HepG2 (cell line): ENCODE results near the gene RIPK3. TPM values are rescaled to one million over a fixed set of nuclear protein-coding genes. Genes with fewer than 3 reads are reported as not detected.

Source experiments
- GATA4 ChIP-seq: sonication (generic); IDR thresholded peaks from 2 replicates; pipeline ENCODE4 v1.6.1; 2016; ENCODE audit warnings: antibody characterized with exemption, low read depth, borderline replicate concordance
- HOXA3 ChIP-seq: sonication (generic); formaldehyde crosslinking; IDR thresholded peaks from 2 replicates; pipeline ENCODE4 v1.5.0; 2020; ENCODE audit warnings: missing genetic modification reagents
- IRX3 ChIP-seq: sonication (generic); formaldehyde crosslinking; IDR thresholded peaks from 2 replicates; pipeline ENCODE4 v1.8.1; 2023; ENCODE audit warnings: mild to moderate bottlenecking, low read depth, missing genetic modification reagents, borderline replicate concordance
- MAFF ChIP-seq: IDR thresholded peaks from 2 replicates; pipeline ENCODE4 v1.6.1; 2011; ENCODE audit warnings: low read depth, low read length, improper control_type of control experiment
- MBNL3 ChIP-seq: fragments of 250-450 bp; sonication (Bioruptor Pico); conservative IDR thresholded peaks from 2 replicates; pipeline ENCODE4 v1.8.0; 2022; ENCODE audit warnings: mild to moderate bottlenecking, inconsistent platforms
- POLR2AphosphoS5 ChIP-seq: IDR thresholded peaks from 2 replicates; pipeline ENCODE4 v1.6.1; 2012; ENCODE audit warnings: low read depth, low read length
- SRSF1 ChIP-seq: fragments of 200-400 bp; formaldehyde crosslinking; optimal IDR thresholded peaks from 2 replicates; pipeline ENCODE3; 2017; ENCODE audit warnings: mild to moderate bottlenecking, low read depth, low read length, moderate library complexity
- YEATS4 ChIP-seq: sonication (generic); formaldehyde crosslinking; IDR thresholded peaks from 2 replicates; pipeline ENCODE4 v1.4.0; 2020; ENCODE audit warnings: missing genetic modification reagents, borderline replicate concordance
- YY1 ChIP-seq: IDR thresholded peaks from 2 replicates; pipeline ENCODE4 v1.6.1; 2011; ENCODE audit warnings: low read length, low read depth, moderate library complexity, mild to moderate bottlenecking; ENCODE audit not compliant: insufficient read depth, insufficient replicate concordance
- ZNF687 ChIP-seq: sonication (generic); formaldehyde crosslinking; IDR thresholded peaks from 2 replicates; pipeline ENCODE4 v1.5.1; 2020; ENCODE audit warnings: mild to moderate bottlenecking, missing genetic modification reagents, moderate library complexity
- polyA plus RNA-seq, 8 experiments: library from polyadenylated mRNA; depleted of rRNA in 3 of 8; stranded (reverse) in 7 of 8; unstranded in 1 of 8; fragments of >200 nt; fragmentation: Illumina TruSeq in 4 of 8; extraction: Trizol in 4 of 8; gene quantifications; 2 replicates each; pipeline versions ENCODE4 v1.2.1 to v1.2.3, GENCODE V29; 2011 to 2016; ENCODE audit warnings: low read depth in 4 of 8, missing spikeins in 1 of 8, mixed read lengths in 1 of 8; ENCODE audit not compliant: insufficient read depth in 1 of 8
- total RNA-seq, 5 experiments: library from RNA; depleted of rRNA; stranded (reverse); fragments of >200 nt; fragmentation: Illumina TruSeq; extraction: Trizol; gene quantifications; 2 replicates each; pipeline ENCODE4 v1.2.3, GENCODE V29; 2016; ENCODE audit warnings: low read depth in 1 of 5
- TF ChIP-seq, protein P1 (sequence below): sonication (generic); formaldehyde crosslinking; IDR thresholded peaks from 2 replicates; pipeline ENCODE4 v1.5.1; 2020; ENCODE audit warnings: mild to moderate bottlenecking, moderate library complexity, missing genetic modification reagents
- TF ChIP-seq, protein P2 (sequence below): sonication (generic); formaldehyde crosslinking; IDR thresholded peaks from 2 replicates; pipeline ENCODE4 v1.4.0; 2020; ENCODE audit warnings: missing genetic modification reagents, borderline replicate concordance
- TF ChIP-seq, protein P3 (sequence below): sonication (generic); formaldehyde crosslinking; IDR thresholded peaks from 2 replicates; pipeline ENCODE4 v1.4.0; 2020; ENCODE audit warnings: missing genetic modification reagents
- TF ChIP-seq, protein P4 (sequence below): sonication (generic); formaldehyde crosslinking; IDR thresholded peaks from 2 replicates; pipeline ENCODE4 v1.4.0; 2020; ENCODE audit warnings: missing genetic modification reagents

Gene RIPK3
- total and polyA plus RNA-seq, 2 of the 13 experiments (the other 11 are each of a cell fraction or from before 2014, with no cell fraction given): not detected

GRCh38 chr14:24366721-24367513 lies 27.1 kb upstream of the RIPK3 start (continued):
- TF ChIP-seq YY1 (peak; percentile 65), SRSF1 (no peak), IRX3 (no peak), HOXA3 (CRISPR knock-in tag) (peak; percentile 16), MAFF (no peak), YEATS4 (peak; percentile 64), POLR2AphosphoS5 (no peak), MBNL3 (CRISPR knock-in tag) (no peak), GATA4 (no peak), ZNF687 (peak; percentile 55)
- TF ChIP-seq, protein P1, sequence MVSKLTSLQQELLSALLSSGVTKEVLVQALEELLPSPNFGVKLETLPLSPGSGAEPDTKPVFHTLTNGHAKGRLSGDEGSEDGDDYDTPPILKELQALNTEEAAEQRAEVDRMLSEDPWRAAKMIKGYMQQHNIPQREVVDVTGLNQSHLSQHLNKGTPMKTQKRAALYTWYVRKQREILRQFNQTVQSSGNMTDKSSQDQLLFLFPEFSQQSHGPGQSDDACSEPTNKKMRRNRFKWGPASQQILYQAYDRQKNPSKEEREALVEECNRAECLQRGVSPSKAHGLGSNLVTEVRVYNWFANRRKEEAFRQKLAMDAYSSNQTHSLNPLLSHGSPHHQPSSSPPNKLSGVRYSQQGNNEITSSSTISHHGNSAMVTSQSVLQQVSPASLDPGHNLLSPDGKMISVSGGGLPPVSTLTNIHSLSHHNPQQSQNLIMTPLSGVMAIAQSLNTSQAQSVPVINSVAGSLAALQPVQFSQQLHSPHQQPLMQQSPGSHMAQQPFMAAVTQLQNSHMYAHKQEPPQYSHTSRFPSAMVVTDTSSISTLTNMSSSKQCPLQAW (CRISPR knock-in tag): peak; percentile 83
- TF ChIP-seq, protein P2, sequence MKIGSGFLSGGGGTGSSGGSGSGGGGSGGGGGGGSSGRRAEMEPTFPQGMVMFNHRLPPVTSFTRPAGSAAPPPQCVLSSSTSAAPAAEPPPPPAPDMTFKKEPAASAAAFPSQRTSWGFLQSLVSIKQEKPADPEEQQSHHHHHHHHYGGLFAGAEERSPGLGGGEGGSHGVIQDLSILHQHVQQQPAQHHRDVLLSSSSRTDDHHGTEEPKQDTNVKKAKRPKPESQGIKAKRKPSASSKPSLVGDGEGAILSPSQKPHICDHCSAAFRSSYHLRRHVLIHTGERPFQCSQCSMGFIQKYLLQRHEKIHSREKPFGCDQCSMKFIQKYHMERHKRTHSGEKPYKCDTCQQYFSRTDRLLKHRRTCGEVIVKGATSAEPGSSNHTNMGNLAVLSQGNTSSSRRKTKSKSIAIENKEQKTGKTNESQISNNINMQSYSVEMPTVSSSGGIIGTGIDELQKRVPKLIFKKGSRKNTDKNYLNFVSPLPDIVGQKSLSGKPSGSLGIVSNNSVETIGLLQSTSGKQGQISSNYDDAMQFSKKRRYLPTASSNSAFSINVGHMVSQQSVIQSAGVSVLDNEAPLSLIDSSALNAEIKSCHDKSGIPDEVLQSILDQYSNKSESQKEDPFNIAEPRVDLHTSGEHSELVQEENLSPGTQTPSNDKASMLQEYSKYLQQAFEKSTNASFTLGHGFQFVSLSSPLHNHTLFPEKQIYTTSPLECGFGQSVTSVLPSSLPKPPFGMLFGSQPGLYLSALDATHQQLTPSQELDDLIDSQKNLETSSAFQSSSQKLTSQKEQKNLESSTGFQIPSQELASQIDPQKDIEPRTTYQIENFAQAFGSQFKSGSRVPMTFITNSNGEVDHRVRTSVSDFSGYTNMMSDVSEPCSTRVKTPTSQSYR (CRISPR knock-in tag): peak; percentile 69
- TF ChIP-seq, protein P3, sequence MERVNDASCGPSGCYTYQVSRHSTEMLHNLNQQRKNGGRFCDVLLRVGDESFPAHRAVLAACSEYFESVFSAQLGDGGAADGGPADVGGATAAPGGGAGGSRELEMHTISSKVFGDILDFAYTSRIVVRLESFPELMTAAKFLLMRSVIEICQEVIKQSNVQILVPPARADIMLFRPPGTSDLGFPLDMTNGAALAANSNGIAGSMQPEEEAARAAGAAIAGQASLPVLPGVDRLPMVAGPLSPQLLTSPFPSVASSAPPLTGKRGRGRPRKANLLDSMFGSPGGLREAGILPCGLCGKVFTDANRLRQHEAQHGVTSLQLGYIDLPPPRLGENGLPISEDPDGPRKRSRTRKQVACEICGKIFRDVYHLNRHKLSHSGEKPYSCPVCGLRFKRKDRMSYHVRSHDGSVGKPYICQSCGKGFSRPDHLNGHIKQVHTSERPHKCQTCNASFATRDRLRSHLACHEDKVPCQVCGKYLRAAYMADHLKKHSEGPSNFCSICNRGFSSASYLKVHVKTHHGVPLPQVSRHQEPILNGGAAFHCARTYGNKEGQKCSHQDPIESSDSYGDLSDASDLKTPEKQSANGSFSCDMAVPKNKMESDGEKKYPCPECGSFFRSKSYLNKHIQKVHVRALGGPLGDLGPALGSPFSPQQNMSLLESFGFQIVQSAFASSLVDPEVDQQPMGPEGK (CRISPR knock-in tag): peak; percentile 94
- TF ChIP-seq, protein P4, sequence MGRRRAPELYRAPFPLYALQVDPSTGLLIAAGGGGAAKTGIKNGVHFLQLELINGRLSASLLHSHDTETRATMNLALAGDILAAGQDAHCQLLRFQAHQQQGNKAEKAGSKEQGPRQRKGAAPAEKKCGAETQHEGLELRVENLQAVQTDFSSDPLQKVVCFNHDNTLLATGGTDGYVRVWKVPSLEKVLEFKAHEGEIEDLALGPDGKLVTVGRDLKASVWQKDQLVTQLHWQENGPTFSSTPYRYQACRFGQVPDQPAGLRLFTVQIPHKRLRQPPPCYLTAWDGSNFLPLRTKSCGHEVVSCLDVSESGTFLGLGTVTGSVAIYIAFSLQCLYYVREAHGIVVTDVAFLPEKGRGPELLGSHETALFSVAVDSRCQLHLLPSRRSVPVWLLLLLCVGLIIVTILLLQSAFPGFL (CRISPR knock-in tag): peak; percentile 18; the same call in 1 of the 2 replicates
